A673 (cell line): ENCODE results near the gene PEX12. TPM values are rescaled to one million over a fixed set of nuclear protein-coding genes. Genes with fewer than 3 reads are reported as not detected.

Experiments
- total RNA-seq: library from RNA; stranded (reverse); gene quantifications from 2 replicates; pipeline ENCODE4 v1.2.3, GENCODE V29; 2021

Gene PEX12
- total RNA-seq, 1 experiment from 2014 or later = 3.2 TPM

Other genes with a start within 250 kb of the PEX12 start
- 132 and 141 TPM in 2 replicates for gene SLFN11, start 204.9 kb downstream of the PEX12 start, total RNA-seq
- 8.1 and 13.2 TPM in 2 replicates for gene SLFN12, start 146.1 kb downstream of the PEX12 start, total RNA-seq
- gene SLFN13, start 129.8 kb downstream of the PEX12 start, total RNA-seq = 31.6 and 34.0 TPM in 2 replicates
- 1.6 and 2.7 TPM in 2 replicates for gene SLFN12L, start 40.9 kb downstream of the PEX12 start, total RNA-seq
- gene SLFN14, start 17.8 kb downstream of the PEX12 start, total RNA-seq = not detected in 2 replicates
- gene AP2B1, start 8.8 kb upstream of the PEX12 start, total RNA-seq = 117 and 124 TPM in 2 replicates
- 15.9 TPM in 2 replicates for gene RASL10B, start 153.1 kb upstream of the PEX12 start, total RNA-seq
- gene GAS2L2, start 174.7 kb upstream of the PEX12 start, total RNA-seq = not detected in 2 replicates
- gene C17orf50, start 182.3 kb upstream of the PEX12 start, total RNA-seq = not detected in 2 replicates
- gene MMP28, start 217.1 kb upstream of the PEX12 start, total RNA-seq = not detected in 2 replicates
- gene TAF15, start 230.9 kb upstream of the PEX12 start, total RNA-seq = 108 TPM in 2 replicates